22Rv1 (cell line): ENCODE measurements around the gene TGFBR2.

Experiments used
- ZFX ChIP-seq: fragments of 450-650 bp; IDR thresholded peaks from 2 replicates; pipeline ENCODE4 v1.6.1; 2017; ENCODE audit warnings: antibody characterized with exemption, borderline replicate concordance
- TF ChIP-seq, protein P1 (sequence below): fragments of 450-650 bp; IDR thresholded peaks from 2 replicates; pipeline ENCODE4 v1.5.1; 2017; ENCODE audit warnings: mild to moderate bottlenecking

DNA sequence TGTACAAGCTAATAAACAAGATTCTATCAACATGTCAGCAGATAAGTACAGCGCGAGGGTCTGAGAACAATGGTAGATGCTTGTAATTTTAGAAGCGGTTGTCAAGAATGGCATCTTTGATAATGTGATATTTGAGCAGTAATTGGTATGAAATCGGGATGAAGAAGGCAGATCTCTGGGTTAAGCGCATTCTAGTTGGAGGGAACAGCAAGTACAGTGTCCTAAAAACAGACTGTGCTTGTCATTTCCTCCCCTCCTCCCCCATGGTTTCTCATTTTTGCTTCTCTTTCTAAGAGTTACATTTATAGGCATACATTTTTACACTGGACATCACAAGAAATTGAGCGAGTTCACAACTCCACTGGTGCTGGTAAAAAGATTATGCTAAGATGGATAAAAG, 23.3 kb downstream of the TGFBR2 start:
- TF ChIP-seq, protein P1, sequence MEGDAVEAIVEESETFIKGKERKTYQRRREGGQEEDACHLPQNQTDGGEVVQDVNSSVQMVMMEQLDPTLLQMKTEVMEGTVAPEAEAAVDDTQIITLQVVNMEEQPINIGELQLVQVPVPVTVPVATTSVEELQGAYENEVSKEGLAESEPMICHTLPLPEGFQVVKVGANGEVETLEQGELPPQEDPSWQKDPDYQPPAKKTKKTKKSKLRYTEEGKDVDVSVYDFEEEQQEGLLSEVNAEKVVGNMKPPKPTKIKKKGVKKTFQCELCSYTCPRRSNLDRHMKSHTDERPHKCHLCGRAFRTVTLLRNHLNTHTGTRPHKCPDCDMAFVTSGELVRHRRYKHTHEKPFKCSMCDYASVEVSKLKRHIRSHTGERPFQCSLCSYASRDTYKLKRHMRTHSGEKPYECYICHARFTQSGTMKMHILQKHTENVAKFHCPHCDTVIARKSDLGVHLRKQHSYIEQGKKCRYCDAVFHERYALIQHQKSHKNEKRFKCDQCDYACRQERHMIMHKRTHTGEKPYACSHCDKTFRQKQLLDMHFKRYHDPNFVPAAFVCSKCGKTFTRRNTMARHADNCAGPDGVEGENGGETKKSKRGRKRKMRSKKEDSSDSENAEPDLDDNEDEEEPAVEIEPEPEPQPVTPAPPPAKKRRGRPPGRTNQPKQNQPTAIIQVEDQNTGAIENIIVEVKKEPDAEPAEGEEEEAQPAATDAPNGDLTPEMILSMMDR: no peak
- TF ChIP-seq ZFX: no peak
